Activated T-cell treated with anti-CD3 and anti-CD28 coated beads for 1 hour (primary cell): Measurements from ENCODE around the gene AGBL5.
A peak's percentile ranks its signal among the peaks of the same experiment; 100 is the strongest.

ENCODE experiments used
- DNase-seq: peaks from one replicate; pipeline ENCODE4 v3.0.0-alpha.2; 2020; ENCODE audit warnings: low read depth

AGBL5 gene

DNA sequence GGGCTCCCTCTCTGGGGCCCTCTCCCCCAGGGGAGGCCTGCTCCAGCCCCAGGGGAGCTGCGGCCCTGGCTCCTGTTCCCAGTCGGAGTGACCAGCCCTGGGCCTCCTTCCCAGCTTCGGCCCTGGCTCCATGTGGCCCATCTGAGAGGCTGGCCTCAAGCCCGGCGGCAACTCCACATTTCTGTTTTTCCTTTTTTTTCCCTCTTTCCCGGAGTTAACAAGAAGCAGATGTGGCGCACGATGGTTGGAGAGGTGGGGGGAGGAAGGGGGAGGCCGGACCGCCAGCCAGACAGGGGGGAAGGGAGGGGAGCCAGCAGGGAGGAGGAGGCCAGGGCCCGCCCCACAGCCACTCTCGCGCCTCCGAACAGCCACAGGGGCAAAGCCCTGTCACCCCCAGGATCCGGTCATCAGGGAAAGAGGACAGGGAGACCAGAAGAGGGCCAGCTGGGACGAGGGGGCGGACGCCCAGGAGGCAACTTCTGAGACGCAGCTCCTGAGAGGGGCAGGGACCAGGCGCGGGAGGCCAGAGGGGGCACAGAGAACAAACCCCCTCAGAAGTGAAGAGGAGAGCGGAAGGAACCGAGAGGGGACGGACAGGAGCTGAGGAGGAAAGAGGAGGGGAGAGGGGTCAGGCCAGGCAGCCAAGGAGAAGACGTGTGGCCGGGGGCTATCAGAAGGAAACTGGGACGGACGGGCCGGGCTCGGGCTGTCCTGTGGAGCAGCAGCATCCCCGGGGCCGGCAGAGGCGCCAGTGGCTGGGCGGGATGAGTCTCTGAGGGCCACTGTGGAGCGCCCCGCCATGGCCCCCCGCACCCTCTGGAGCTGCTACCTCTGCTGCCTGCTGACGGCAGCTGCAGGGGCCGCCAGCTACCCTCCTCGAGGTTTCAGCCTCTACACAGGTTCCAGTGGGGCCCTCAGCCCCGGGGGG, 27.1 kb downstream of the AGBL5 start, which contains the start of gene EMILIN1:
Gene EMILIN1 (plus strand): TSS at position 349 of the 928 bp plus-strand sequence. CDS start 451 bp downstream, at position 800.
- DNase-seq: no peak

- DNase-seq: no peak
These were observed 28.0 kb downstream of the AGBL5 start for GRCh38 chr2:27079233-27080139.

DNA sequence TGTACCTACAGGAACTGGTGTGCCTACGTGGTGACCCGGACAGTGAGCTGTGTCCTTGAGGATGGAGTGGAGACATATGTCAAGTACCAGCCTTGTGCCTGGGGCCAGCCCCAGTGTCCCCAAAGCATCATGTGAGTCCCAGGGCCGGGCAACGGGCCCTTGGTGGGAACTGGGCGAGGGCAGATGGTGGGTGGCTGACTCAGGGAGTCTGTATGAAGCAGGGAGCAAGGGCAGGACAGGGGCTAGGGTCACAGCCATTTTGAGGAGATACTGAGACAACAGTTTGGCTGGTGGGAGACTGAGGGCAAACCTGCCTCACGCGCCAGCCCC, 28.6 kb downstream of the AGBL5 start:
- DNase-seq: no peak

DNA sequence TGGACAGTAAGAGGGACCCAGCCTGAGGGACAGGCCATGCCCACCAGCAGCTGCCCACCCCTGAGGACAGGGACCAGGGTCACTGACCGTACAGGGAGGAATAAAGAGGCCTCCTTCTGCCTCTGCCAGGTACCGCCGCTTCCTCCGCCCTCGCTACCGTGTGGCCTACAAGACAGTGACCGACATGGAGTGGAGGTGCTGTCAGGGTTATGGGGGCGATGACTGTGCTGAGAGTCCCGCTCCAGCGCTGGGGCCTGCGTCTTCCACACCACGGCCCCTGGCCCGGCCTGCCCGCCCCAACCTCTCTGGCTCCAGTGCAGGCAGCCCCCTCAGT, 29.1 kb downstream of the AGBL5 start:
- DNase-seq: no peak

- no peak for DNase-seq
These were observed 30.7 kb downstream of the AGBL5 start for GRCh38 chr2:27081984-27082772.

- no peak for DNase-seq
These were observed 31.4 kb downstream of the AGBL5 start for GRCh38 chr2:27082773-27083409.

- DNase-seq: no peak
These were observed 32.2 kb downstream of the AGBL5 start for GRCh38 chr2:27083410-27084296.

DNA sequence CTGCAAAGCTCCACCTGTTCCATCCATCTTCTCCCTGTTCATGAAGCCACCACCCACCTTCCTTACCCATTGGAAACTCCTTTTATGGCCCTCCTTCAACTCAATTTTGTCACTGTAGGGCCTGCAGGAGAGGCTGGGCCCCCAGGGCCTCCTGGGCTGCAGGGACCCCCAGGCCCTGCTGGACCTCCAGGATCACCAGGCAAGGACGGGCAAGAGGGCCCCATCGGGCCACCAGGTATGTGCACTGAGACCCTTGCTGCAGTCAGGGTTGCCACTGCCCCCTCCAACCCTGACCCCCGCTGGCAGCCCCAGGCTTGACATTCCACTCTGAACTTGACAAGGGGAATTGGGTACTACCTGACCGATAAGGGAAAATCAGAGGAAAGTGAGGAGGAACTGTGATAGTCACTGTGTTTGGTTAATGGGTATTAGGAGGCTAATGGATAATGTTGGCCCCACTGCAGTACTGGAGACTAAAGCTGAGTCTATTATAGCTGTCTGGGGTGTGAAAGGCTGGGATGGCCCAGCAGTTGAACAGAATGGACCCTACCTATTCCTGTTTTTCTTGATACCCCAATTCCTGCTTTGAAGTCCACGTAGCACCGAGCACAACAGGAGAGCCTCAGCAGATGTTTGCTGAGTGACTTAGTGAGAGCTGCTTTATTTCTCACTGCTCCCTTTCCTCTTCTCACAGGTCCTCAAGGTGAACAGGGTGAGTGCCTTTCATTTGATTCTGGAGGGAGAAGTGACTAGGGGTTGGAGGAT, 33.0 kb downstream of the AGBL5 start:
- no peak for DNase-seq

DNA sequence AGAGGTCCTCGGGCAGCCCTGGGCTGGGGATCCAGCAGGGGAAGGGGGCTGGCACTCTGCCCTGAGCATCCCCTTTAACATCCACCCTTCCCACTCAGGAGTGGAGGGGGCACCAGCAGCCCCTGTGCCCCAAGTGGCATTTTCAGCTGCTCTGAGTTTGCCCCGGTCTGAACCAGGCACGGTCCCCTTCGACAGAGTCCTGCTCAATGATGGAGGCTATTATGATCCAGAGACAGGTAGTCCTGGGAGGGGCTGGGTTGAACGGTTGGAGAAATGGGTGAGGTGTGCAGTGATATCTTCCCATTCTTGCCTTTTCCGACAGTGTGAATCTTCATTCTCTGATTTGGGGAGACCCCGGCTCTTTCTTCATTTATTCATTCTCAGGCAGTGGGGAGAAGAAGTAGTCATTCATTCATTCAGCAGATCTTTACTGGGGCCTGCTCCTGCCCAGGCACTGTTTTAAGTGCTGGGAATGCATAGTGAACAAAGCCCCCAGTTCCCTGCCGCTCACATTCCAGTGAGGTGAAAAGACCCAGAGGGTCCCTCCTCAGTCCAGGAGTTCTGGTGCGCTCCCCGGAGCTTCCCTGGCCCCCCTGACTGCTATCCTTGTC, 33.7 kb downstream of the AGBL5 start:
- no peak for DNase-seq

GRCh38 chr2:27085673-27086089, 34.2 kb downstream of the AGBL5 start:
- no peak for DNase-seq

- DNase-seq: peak; percentile 96
These were observed 34.7 kb downstream of the AGBL5 start for GRCh38 chr2:27086090-27086723.

DNA sequence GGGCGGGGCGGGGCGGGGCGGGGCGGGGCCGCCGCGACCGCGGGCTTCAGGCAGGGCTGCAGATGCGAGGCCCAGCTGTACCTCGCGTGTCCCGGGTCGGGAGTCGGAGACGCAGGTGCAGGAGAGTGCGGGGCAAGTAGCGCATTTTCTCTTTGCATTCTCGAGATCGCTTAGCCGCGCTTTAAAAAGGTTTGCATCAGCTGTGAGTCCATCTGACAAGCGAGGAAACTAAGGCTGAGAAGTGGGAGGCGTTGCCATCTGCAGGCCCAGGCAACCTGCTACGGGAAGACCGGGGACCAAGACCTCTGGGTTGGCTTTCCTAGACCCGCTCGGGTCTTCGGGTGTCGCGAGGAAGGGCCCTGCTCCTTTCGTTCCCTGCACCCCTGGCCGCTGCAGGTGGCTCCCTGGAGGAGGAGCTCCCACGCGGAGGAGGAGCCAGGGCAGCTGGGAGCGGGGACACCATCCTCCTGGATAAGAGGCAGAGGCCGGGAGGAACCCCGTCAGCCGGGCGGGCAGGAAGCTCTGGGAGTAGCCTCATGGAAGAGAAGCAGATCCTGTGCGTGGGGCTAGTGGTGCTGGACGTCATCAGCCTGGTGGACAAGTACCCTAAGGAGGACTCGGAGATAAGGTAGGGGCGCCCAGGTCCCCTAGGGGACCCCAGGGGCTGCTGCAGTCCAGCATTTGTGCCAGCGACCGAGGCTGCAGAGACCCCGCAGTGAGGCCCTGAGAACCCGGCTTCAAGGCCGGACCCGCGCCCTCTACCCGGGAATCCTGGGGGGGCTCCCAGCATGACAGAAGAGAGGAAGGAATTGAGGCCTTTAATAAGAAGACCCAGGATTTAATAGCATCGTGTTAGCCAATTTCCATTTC, 35.5 kb downstream of the AGBL5 start, which contains the start of gene KHK:
Gene KHK (plus strand): TSS at position 49 of the 870 bp plus-strand sequence. CDS start 488 bp downstream, at position 537.
- DNase-seq: no peak

DNA sequence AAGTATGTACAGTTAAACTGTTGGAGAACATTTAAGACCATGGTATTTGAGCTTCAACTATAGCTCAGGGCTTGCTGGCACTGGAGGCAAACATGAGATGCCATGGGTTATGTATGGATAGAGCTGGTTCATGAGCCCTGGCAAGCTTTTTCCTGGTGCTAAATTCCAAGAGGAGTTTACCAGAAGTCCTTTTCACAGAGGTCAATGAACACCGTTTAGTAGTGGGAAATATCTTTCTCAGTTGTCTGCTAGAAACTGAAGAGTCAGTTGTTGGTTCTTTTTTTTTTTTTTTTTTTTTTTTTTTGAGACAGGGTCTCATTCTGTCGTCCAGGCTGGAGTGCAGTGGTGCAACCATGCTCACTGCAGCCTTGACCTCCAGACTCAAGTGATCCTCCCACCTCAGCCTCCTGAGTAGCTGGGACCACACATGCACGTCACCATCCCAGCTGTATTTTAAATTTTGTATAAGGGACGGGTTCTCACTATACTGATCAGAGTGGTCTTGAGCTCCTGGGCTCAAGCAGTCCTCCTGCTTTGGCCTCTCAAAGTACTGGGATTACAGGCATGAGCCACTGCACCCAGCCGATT, 36.4 kb downstream of the AGBL5 start:
- DNase-seq: no peak

- no peak for DNase-seq
These were observed 37.2 kb downstream of the AGBL5 start for GRCh38 chr2:27088634-27089033.

DNA sequence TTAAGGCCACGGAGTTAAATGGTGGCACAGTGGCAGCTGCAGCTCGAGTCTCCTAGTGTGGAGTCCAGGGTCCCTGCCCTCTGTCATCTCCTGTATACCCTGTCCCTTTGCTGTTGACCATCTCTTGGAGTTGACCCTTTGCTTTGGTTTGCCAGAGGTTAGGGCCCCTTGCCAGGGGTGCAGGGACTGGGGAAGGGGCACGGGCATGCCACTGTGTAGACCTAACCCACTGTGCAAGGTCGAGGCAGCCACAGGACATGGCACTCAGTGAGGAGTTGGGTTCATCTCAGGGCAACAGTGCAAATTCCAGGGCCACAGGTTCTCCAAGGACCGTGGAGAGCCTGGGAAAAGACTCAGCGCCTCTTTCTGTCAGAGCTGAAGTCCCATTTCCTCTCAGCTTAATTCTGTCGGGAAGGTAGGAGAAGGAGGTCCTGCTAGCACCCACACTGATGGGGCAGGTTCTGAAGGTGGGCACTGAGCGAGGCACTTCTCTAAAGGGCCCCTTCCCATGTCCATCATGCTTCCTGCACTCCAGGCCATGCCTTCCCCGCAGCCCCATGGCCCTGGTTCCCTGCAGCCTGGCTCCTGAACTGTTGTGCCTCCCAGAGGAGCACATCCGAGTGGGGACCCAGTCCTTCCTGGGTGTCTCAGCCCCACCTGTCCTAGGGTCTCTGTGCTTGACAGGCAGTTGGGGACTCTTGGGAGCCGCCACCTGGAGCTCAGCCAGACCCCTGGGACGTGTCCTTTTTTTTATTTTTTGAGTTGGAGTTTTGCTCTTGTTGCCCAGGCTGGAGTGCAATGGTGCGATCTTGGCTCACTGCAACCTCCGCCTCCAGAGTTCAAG, 37.9 kb downstream of the AGBL5 start:
- no peak for DNase-seq
